Breast epithelium (tissue), 3 donors: ENCODE data around the gene SPPL2B.

Source experiments
- POLR2A ChIP-seq: fragments of 450-650 bp; IDR thresholded peaks from one replicate; pipeline ENCODE4 v1.6.1; 2016; ENCODE audit warnings: antibody characterized with exemption, mild to moderate bottlenecking, moderate library complexity
- TF ChIP-seq, protein P1 (sequence below), 3 donors: fragments of 450-650 bp; IDR thresholded peaks; one replicate each; pipeline ENCODE4 v1.5.1; 2016 to 2017; ENCODE audit warnings: antibody characterized with exemption in 3 of 3, mild to moderate bottlenecking in 3 of 3, moderate library complexity in 3 of 3

GRCh38 chr19:2318923-2319322 is 9.6 kb upstream of the SPPL2B start:
- TF ChIP-seq, protein P1, sequence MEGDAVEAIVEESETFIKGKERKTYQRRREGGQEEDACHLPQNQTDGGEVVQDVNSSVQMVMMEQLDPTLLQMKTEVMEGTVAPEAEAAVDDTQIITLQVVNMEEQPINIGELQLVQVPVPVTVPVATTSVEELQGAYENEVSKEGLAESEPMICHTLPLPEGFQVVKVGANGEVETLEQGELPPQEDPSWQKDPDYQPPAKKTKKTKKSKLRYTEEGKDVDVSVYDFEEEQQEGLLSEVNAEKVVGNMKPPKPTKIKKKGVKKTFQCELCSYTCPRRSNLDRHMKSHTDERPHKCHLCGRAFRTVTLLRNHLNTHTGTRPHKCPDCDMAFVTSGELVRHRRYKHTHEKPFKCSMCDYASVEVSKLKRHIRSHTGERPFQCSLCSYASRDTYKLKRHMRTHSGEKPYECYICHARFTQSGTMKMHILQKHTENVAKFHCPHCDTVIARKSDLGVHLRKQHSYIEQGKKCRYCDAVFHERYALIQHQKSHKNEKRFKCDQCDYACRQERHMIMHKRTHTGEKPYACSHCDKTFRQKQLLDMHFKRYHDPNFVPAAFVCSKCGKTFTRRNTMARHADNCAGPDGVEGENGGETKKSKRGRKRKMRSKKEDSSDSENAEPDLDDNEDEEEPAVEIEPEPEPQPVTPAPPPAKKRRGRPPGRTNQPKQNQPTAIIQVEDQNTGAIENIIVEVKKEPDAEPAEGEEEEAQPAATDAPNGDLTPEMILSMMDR (IDR thresholded peaks at IDR 0.05), result no peak
- no peak for TF ChIP-seq POLR2A
